ENCODE measurements around the gene ANKLE1.

DNA sequence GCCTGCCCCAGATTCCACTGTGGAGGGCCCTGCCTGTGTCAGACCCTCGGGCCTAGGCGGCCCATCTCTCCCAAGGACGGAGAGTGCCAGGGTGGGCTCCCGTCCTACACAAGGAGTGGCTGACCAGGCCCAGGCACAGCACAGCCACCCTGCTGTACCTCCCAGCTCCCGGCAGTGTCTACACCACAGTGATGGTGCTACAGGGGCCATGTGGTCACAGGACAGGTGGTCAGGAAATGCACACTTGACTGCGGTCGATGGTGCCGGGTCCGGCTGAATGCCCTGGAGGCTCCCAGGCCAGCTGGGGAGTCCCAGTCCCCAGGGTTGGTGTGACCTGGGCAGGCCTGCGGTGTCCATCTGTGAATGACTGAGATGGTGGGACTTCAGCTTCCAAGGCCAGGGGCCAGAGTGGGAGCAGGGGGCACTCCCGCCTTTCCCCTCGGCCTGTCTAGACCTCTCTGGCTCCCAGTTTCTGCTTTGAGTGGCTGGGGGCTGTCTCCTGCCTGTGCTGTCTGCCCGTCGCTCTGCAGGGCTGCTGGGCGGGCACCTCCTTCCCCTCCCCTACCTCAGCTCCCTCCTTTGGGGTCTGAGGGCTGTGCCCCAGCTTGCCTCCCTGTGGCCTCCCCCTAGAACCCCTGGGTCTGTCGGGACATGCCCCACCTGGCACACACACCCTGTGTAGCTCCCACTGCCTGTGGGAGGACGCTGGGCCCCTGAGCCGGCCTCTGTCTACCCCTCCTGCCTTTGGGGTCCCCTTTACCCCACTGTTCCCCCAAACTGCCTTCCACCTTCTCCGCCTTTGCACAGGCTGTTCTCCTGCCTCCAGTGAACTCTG, 40.2 kb downstream of the ANKLE1 start:
- TF ChIP-seq EZH2 (IDR thresholded peaks at IDR 0.05; ENCODE audit: borderline replicate concordance) (no peak), EZH2phosphoT487 (IDR thresholded peaks at IDR 0.05; ENCODE audit: low read depth, severe bottlenecking, unreplicated experiment) (no peak)
- TF ChIP-seq, protein P1, sequence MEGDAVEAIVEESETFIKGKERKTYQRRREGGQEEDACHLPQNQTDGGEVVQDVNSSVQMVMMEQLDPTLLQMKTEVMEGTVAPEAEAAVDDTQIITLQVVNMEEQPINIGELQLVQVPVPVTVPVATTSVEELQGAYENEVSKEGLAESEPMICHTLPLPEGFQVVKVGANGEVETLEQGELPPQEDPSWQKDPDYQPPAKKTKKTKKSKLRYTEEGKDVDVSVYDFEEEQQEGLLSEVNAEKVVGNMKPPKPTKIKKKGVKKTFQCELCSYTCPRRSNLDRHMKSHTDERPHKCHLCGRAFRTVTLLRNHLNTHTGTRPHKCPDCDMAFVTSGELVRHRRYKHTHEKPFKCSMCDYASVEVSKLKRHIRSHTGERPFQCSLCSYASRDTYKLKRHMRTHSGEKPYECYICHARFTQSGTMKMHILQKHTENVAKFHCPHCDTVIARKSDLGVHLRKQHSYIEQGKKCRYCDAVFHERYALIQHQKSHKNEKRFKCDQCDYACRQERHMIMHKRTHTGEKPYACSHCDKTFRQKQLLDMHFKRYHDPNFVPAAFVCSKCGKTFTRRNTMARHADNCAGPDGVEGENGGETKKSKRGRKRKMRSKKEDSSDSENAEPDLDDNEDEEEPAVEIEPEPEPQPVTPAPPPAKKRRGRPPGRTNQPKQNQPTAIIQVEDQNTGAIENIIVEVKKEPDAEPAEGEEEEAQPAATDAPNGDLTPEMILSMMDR (IDR thresholded peaks at IDR 0.05; ENCODE audit: poor library complexity), result no peak

Measured in hepatocyte (in vitro differentiated cells).